Measurements from ENCODE around the gene MCC.

MCC gene

DNA sequence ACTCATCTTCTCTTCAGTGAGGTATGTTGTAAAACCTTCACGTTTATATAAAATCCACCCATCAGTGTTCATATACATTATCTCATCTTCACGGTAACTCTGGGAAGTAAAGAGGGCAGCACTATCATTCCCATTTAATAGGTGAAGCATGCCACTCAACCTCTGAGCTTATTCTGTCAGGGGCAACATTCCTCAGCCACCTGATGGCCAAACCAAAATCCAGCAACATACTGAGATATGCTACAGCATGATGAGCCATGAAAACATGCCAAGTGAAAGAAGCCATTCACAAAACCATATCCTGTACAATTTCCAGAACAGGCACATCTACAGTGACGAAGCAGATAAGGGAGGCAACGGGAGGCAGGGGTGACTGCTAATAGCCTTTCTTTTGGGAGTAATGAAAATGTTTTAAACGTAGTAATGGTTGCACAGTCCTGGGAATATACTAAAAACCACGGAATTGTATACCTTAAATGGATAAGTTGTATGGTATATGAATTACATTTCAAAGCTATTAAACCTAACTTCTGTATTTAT is 220.8 kb downstream of the MCC start:
- DNase-seq = no peak

DNA sequence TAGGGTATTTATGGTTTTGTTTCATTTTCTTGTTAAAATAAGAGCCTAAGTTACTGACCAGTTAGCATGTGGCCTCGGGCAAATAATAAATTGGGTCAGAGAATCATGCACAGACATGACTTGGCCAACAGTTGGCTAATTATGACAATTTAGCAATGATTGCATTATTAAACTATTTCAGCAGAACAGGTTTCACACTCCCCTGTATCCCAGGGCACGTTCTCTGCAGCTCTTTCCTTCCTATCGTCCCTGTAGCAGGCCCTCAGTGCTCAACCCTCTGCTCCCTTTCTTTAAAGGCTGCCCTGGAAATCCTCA is 221.4 kb downstream of the MCC start:
- no peak for DNase-seq

DNA sequence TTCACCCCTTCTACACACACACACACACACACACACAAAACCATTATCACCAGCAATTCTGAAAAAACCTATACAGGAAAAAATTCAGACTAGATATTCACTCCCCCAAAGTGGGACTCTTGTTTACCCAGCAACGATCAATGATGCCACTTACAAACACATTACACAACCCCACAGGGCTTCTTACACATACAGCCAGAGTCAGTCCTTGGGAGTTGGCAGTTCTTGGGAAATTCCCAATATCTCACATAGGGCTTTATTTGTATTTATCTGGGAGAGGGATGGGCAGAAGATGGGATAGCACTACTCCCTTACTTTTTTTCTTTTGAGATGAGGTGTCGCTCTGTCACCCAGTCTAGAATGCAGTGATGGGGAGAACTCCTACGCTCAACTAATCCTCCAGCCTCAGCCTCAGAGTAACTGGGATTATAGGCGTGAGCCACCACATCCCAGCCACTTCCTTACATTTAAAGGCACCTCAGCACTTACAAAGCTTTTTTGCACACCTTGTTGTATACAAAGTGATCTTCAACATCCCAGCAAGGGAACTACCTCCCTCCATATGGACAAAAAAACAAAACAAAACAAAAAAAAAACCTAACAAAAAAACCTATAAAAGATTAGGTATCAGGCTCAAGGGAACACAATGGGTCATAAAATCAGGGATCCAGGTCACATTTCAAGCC is 221.9 kb downstream of the MCC start:
- DNase-seq = no peak

DNA sequence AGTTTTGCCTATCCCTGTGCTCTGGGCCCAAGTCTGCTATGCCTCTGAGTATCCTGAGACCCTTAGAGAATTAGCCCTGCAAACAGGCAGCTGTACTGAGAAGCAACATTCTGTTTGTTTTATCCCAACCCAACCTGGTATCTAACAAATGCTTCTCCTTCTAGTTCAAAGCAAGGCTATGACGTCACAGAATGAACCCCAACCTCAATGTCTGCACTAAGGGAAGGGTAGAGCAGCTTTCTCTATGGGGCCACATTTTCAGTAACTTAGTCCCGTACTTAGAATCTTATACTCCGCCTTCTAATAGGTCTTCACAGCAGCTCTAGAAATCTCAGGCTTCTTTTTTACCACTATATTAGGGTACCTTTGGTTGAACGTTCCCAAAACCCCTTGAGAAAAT is 223.1 kb downstream of the MCC start:
- DNase-seq = no peak

DNA sequence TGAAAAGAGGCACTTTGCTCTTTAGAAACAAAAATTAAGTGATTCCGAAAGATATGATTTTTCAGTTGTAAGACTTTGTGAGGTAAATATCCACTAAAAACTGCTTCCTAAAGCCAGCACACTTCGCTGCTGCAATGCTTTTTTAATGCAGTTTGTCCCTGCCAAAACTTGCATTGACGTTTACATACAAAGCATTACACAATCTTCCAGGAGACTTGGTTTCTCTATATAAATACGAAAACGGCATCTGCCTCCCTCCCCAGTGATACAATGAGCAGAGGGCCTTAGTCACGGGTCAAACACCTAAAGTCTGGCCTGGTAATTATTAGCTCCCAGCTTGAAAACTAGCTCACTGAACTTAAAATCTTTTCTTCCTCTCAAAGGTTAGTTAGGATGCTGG is 224.2 kb downstream of the MCC start:
- DNase-seq = no peak

DNA sequence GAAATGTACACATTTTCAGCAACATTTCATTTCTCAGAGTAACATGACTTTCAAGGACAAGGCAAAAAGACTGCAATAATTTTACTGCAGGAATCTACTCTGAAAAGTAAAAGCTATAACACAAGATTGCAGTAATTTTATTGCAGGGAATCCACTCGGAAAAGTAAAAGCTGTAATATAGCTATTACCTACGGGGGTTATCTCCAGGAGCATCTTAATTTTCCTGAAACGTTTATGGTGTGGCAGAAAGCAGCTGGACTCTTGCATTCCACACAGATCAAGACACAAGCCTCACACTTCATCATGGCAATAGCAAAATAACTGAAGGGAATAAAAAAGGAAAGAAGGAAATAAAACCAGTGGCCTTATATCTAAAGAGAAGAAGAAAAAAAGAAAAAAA is 224.7 kb downstream of the MCC start:
- DNase-seq = no peak

DNA sequence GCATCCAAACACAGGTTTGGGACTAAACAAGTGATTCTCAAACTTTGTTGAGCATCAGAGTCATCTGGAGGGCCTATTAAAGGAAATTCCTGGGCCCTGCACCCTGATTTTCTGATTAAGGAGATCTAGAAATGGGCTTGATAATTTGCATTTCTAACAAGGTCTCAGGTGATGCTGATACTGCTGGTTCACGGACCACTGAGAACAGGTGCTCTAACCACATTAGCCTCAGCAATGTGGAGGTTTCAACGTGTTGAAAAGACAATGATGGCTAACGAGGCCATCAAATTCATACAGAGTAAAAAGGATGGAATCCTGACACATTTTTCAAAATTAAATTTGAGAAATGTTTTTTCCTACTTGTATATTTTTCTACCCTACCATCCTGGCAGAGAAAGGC is 225.6 kb downstream of the MCC start:
- DNase-seq = no peak

DNA sequence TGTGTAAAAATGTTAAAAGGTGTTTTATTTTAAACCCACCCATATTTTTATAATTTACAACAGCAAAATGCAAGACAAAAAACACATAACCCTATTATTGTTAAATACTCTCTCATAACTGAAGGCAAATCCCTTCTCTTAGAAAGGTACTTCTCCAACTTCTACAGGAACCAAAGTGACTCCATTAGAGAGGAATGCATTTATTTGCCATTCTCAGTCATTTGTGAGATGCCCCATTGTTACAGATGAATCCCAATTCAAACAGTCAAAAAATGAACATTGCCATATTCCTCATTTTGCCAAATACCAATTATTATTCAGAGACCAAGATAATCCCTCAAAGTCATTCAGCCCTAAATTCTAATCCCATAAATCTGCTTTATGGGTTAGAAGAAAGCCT is 229.2 kb downstream of the MCC start:
- DNase-seq = no peak

DNA sequence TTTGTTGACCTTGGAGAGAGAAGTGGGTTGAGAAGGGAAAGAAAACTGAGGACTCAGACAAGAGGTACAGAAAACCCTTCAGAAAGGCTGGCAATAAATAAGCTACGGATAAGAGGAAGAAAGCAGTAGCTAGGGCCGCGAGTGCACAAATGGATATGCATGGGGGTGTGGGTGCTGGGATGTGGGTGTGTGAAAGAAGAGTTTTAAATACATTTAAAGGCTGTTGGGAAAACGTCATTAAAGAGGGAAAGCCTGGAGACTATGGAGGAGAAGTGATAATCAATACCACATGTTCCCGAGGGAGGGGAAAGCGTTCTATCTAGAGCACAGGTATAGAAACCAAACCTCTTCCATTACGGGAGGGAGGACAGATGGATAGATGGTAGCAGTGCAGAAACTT is 230.7 kb downstream of the MCC start:
- DNase-seq = no peak

DNA sequence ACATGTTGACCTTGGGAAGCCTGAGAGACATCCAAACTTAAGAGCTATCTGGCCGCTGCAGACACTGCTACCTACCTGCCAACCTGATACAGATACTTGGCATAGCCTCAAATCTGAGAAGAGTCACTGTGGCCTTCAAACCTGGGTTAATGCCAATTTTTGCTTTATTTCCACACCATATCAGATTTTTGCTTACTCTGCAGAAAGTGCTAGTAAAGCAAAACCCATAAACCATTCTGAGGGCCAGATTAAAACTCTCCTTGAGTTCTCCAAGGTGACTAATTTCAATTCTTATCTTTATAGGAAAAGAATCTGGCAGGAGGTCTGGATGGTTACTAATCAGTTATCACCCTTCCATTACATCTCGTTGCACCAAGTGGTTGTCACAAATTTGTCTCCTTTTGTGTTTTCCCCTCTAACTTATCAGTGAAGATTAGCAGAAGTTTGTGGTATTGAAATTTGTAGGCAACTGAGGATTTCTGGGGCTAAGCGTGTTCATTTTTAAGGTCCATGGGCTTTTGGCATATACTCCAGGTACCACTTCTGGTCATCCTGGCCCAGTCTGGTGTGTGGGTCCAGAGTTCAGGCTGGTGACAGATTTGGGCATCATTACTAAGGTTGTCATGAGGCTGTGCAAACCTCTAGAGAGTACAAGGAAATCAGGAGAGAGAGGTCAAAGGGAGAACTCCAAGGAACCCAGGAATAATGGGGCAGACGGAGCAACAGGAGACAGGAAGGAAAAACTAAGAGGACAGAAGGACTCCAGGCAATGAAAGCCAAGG is 231.4 kb downstream of the MCC start:
- DNase-seq = no peak

DNA sequence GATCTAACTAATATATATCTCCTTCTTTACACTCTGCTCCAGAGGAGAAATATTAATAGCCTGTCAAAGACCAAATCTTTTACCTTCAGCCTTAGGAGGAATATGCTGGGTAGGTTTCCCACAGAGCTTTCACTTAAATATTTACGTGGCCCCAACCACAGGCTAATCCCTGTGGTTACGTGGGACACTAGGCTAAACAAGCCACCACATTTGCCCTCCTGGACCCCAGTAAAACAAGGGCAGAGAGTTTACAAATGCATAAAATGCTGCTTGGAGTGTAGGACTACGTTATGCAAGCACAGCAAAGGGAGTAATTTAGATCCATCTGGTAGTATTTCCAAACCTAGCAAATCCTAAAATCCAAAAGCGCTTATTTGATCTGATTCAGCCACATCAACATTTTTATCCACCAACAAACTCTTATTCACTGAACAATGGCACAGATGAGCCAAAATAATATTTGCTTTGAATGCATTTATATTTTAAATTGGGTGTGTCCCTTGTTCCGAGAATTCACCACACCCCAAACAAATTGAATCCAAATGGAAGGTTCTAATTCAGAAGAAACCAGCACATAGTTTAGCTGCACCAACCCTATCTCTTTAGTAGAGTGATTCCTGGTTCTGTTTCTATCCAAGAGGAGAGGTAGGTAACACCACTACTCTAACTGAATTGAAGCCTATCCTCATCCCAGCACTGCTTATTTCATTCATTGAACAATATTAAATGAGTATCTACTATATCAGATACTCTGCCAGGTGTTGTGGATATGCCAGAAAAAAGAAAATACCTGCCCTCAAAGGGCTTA is 232.5 kb downstream of the MCC start:
- no peak for DNase-seq

DNA sequence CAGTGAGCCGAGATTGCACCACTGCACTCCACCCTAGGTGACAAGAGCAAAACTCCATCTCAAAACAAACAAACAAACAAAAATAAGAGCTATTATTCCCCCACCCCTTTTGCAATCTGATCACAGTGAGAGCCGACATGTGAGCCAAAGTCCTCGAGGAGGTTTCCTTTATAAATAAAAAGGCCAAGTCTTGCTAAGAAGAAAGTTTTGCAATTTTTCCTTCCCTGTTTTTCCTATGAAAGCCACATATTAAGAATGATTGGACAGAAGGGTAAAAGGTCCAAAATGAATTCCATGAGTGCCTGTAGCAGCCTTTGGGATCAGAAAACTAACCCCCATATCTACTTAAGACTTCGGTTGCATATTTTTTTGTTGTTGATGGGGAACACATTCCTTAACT is 233.1 kb downstream of the MCC start:
- DNase-seq = no peak

DNA sequence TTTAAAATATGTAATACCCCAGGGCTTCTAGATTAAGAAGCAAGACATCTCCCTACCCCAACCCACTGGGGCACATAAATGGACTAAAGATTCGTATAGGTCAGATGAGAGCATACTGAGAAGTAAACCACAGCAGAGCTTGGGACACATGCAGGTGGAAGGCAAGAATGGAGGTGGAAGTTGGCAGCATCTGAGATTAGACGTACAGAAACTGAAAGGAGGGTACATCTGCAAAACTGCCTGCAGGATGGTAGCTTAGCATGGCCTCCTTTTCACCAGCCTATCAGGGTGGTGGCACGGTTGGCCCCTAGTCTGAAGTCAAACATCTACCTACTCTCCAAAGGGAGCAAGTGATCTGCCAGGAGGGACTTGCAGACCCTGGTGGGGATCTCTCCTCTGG is 235.2 kb downstream of the MCC start:
- DNase-seq = no peak

DNA sequence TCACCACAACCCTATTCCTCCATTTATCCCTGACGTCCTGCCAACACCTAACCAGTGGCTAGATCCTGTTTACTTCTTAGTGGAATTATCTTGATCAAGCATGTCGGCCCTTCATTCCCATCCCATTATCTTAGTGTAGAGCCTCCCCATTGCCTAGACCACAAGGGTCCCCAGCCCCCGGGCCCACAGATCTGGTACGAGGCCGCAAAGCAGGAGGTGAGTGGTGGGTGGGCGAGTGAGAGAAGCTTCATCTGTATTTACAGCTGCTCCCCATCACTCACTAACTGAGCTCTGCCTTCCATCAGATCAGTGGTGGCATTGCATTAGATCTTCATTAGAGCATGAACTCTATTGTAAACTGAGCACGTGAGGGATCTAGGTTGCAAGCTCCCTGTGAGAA is 236.2 kb downstream of the MCC start:
- no peak for DNase-seq

DNA sequence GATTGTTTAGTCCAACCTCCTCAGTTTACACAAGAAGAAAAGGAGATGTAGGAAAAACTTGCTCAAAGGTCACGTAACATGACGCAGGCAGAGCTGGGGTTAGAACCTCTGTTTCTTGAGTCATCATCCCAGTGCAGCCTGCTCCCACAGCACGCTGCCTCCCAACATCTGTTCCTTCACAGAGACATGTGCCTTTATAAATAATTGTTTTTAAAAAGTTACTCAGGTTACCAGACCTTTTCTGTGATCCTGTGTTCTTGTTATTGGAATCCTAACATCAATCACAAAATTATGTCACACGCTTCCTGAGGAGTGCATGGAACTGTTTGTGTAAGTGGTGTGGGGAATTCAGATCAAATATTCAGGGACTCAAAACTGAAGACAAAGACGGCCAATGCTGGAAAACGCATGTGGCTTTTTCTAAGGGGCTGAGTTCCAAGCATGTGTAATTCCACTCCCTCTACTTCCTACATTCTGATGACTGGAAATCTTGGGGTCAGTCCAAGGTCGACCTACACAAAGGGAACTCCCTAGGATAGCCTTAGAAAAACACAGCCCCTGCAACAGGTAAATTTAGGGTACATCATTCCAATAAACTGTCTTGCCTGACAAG is 237.8 kb downstream of the MCC start:
- no peak for DNase-seq

DNA sequence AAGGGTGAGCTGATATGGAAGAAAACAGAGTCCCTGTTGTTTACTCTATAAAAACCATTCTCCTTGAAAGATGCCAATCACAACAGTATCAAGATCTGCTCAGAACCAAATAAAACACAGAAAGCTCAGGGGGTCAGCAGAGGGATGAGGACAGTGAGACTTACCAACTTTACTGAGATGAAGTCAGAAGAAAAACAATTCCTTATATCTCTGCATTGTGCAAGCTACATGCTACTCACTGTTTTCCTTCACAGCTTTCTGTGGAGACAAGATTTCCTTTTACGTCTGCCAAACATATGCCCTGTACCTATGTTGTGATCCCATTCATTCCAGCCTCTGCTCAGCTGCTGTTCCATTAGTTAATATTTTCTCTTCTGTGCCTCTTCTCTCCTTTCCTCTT is 239.0 kb downstream of the MCC start:
- no peak for DNase-seq

DNA sequence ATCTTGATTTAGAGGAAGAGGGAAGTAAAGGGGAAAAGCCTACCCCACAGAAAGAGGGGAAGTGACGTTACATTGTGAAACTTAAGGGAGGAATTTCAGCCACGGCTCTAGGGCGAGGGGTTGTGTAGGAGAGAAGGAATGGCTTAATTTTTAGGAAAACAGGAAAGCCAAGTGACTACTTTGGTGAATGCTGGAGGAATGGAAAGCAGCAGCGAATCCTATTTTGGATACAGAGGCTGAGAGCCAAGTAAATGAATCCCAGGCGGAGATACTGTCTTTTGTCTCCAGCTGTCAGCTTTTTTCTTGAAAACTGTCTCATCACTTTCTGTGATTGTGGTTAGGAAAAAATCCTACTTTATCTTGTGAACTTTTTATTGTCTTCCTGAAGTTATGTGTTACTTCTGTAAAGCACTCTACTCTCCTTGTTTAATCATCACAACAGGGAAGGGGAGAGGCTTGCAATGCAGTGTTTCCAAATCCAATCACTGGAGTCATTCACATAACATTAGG is 241.8 kb downstream of the MCC start:
- DNase-seq = no peak

DNA sequence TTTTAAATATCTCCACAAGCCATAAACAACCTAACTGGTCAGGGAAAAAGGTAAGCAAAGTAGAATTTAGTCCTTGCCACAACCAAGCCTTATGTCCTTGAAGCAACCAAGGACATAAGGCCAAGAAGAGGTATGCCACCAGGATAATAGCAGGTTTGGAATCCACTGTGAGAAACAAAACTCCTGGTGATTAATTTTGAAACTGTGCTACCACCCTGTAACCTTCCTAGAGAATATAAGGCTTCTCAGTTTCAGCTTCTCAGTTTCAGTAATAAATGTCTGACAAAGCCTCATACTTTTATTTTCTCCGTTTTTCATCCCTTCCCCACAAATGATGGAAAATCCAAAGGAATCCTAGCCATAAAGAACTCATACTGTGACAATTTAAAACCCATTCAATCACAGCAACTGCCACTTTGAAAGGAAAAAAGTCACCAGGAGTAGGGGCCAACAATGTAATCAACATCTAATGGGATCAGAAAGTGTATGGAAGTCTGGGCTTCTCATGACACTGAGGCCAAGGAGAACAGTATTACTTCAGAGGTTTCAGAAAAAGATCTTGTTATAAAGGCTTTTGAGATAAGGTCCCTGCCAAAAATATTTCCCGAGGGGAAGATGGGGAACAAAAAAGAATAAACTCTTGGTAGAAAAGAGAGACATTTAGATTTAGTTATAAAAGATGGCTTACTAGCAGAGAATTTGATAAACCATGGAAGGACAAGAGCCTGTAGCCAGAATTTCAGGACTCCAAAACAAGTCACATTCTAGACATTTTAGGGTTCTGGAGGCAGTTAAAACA is 242.6 kb downstream of the MCC start:
- DNase-seq = no peak

DNA sequence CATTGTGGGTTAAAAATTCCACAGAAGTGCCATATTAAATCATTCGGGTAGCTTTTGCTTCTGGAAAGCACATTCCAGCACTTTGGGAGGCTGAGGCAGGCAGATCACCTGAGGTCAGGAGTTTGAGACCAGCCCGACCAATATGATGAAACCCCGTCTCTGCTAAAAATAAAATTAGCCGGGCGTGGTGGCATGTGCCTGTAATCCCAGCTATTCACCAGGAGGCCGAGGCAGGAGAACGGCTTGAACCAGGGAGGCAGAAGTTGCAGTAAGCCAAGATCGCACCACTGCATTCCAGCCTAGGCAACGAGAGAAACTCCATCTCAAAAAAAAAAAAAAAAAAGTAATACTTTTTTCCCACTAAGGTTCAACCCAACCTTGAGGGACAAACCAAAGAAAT is 243.3 kb downstream of the MCC start:
- DNase-seq = no peak

DNA sequence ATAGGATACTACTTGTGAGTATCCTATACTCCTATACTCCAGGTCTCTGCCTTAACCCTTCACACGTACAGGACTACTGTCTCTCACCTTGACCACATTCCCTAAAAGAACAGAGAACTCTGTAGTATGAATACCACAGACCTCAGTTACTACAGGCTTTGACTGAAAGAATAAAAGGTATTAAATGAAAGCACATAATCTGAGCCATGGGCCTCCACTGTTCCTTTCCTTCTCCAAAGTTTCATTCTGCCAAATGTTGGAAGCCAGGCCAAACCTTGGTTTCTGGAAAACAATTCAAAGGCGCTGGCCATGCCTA is 244.9 kb downstream of the MCC start:
- DNase-seq = no peak

DNA sequence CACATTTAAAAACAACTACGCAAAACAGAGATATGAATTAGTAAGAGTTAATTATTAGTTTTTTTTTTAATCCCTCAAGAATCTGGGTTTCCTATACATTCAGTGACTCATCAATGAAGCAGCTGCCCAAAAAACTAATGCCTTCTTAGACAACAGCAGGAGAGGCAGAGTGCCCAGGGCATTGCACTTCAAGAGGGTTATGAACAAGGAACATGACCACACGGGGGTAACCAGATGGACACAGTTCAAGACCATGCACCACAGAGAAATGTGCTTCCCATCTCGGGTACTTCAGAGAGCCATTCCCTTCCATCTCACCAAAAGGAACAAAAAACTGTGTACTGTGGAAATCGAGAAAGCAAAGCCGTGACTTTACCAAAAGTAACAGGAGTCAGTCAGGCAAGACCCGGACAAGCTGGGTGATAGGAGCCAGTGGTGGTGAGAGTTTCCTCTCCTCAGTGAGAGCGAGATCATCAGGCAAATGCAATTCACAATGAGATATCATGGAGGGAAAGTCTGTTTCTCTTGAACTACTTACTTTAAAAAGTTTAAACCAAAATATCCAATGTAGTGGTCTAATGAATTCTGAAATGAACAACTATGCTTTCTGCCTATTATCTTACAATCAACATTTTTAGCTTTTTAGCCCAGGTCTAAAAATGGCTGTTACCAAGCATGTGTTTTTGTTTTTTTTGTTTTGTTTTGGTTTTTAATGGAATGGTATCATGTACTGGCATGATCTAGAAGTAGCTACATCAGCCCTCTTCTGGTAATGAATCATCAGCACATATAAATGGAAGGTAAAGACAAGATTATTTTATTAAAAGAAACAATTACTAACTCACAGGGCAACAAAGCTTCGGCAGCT is 245.5 kb downstream of the MCC start:
- no peak for DNase-seq
